OCI-LY3 (cell line): ENCODE results near the gene VEGFD.

Experiments used
- EZH2phosphoT487 ChIP-seq: fragments of 200-600 bp; shearing (Covaris generic); IDR thresholded peaks from 2 replicates; pipeline ENCODE4 v1.6.1; 2018; ENCODE audit warnings: antibody characterized with exemption, mixed run types, low read depth
- TF ChIP-seq, protein P1 (sequence below): fragments of 200-600, 300-600 bp; sonication (generic); IDR thresholded peaks from 2 replicates; pipeline ENCODE4 v1.5.1; 2014; ENCODE audit warnings: antibody characterized with exemption, low read length, low read depth

DNA sequence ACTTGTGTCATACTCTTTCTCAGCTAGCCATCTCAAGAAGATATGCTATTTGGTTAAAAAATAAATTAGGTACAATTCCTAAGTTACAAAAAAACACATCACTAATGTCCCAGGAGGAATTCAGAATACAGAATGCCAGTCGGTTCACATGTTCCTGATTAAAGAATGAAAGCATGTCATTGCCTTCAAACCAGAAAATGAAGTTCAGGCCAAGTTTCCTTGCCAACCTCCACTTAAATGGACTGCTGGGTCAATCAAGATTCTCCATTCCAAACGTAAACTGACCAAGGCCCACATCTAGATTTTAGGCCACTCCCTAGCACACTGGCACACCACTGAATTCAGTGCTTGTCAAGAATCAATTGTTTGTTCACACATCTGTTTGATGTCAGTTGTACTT is 55.4 kb downstream of the VEGFD start:
- TF ChIP-seq, protein P1, sequence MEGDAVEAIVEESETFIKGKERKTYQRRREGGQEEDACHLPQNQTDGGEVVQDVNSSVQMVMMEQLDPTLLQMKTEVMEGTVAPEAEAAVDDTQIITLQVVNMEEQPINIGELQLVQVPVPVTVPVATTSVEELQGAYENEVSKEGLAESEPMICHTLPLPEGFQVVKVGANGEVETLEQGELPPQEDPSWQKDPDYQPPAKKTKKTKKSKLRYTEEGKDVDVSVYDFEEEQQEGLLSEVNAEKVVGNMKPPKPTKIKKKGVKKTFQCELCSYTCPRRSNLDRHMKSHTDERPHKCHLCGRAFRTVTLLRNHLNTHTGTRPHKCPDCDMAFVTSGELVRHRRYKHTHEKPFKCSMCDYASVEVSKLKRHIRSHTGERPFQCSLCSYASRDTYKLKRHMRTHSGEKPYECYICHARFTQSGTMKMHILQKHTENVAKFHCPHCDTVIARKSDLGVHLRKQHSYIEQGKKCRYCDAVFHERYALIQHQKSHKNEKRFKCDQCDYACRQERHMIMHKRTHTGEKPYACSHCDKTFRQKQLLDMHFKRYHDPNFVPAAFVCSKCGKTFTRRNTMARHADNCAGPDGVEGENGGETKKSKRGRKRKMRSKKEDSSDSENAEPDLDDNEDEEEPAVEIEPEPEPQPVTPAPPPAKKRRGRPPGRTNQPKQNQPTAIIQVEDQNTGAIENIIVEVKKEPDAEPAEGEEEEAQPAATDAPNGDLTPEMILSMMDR: no peak
- TF ChIP-seq EZH2phosphoT487: no peak
